ENCODE measurements around the gene HOMER2.

The HOMER2 gene

DNA sequence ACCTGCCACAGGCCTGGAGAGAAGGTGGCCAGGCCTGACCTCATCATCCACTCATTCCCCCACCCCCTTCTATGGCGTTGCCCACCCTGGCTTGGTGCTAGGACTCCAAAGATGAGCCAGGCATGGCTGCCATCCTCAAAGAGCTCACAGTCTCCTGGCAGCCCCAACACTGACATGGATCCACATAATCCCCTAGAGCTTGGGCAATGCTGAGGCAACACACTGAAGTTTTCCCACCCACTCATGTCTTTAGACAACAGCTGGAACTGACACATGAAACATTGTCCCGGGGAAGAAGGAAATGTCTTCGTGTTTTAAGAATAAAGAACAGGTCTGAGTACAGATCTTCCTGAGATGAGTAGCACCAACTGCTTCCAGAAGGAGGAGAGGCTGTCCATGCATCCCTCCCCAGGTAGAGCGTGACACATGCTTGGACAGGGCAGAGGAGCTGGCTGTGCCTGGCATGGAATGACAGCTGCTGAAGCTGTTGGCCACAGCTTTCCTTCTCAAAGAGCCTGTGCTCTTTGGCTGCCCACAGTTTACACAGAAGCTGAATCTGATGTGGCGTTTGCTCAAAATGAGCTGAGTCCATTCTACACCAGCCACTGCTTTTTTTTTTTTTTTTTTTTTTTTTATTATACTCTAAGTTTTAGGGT lies 70.1 kb downstream of the HOMER2 start:
- Histone ChIP-seq H3K36me3 (ENCODE audit: low read depth) (no peaks in the 10 kb centered on the region), H3K27me3 (ENCODE audit: insufficient read depth, poor library complexity, severe bottlenecking) (no peaks in the 10 kb centered on the region), H3K9me3 (ENCODE audit: severe bottlenecking) (no peaks in the 10 kb centered on the region), H3K4me1 (ENCODE audit: insufficient read depth, poor library complexity, severe bottlenecking) (no peaks in the 10 kb centered on the region), H3K27ac (ENCODE audit: poor library complexity, severe bottlenecking) (no peak overlapping the region), H3K4me3 (ENCODE audit: severe bottlenecking) (no peak overlapping the region)
- TF ChIP-seq, protein P1, sequence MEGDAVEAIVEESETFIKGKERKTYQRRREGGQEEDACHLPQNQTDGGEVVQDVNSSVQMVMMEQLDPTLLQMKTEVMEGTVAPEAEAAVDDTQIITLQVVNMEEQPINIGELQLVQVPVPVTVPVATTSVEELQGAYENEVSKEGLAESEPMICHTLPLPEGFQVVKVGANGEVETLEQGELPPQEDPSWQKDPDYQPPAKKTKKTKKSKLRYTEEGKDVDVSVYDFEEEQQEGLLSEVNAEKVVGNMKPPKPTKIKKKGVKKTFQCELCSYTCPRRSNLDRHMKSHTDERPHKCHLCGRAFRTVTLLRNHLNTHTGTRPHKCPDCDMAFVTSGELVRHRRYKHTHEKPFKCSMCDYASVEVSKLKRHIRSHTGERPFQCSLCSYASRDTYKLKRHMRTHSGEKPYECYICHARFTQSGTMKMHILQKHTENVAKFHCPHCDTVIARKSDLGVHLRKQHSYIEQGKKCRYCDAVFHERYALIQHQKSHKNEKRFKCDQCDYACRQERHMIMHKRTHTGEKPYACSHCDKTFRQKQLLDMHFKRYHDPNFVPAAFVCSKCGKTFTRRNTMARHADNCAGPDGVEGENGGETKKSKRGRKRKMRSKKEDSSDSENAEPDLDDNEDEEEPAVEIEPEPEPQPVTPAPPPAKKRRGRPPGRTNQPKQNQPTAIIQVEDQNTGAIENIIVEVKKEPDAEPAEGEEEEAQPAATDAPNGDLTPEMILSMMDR (IDR thresholded peaks at IDR 0.05; ENCODE audit: poor library complexity, severe bottlenecking): no peak
- ATAC-seq (ENCODE audit: low read depth) (no peak), DNase-seq (ENCODE audit: low spot score) (no peak)

DNA sequence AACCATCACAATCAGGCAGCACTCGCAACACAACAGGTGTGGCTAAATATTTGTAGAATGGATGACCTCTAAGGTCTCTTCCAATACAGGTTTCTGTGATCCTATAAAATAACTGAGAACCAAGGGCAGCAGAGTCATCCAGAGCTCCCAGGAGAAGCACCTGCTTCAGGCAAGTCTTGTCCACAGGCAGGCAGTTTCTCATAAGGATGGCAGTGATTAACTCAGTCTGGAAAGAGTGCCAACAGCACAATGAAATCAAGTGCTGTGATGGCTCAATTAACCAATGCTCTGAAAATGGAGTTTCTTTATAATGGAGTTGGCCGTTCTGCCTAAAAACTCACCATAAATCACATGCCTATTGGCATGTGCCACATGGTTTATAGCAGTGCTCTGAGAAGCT lies 70.8 kb downstream of the HOMER2 start:
- no peak for ATAC-seq (ENCODE audit: low read depth)
- TF ChIP-seq, protein P1 (IDR thresholded peaks at IDR 0.05; ENCODE audit: poor library complexity, severe bottlenecking): no peak

DNA sequence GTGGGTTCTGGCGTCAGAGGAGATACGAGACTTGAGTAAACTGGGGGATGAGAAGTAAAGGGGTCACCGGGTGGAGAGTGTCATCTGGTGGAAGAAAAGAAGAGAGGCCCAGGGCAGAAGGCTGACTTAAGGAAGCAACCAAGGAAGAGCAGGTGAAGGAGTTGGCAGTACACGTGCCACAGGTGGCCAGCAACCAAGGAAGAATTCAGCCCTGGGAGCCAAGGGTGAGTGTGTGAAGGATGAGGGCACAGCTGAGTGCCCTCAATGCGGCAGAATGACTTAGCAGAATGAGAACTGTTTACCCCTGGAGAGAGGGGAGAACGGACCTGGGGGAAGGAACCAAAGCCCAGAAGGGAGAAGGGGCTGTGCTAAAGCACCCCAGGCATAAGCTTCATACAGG lies 71.8 kb downstream of the HOMER2 start:
- H3K27me3 ChIP-seq (ENCODE audit: insufficient read depth, poor library complexity, severe bottlenecking): no peaks in the 10 kb centered on the region
- ATAC-seq (ENCODE audit: low read depth) (peak; percentile 40; the same call in 1 of the 3 replicates), DNase-seq (ENCODE audit: low spot score) (no peak)
- no peak overlapping the region for H3K4me3 ChIP-seq (ENCODE audit: severe bottlenecking)
- TF ChIP-seq, protein P1 (IDR thresholded peaks at IDR 0.05; ENCODE audit: poor library complexity, severe bottlenecking): no peak
- H3K27ac ChIP-seq (ENCODE audit: poor library complexity, severe bottlenecking): no peak overlapping the region
- H3K36me3 ChIP-seq (ENCODE audit: low read depth): no peaks in the 10 kb centered on the region
- no peaks in the 10 kb centered on the region for H3K9me3 ChIP-seq (ENCODE audit: severe bottlenecking)
- H3K4me1 ChIP-seq (ENCODE audit: insufficient read depth, poor library complexity, severe bottlenecking): no peaks in the 10 kb centered on the region

More for the DNA sequence above, 70.8 kb downstream of the HOMER2 start:
- no peak for DNase-seq (ENCODE audit: low spot score)
- Histone ChIP-seq H3K4me1 (ENCODE audit: insufficient read depth, poor library complexity, severe bottlenecking) (no peaks in the 10 kb centered on the region), H3K27me3 (ENCODE audit: insufficient read depth, poor library complexity, severe bottlenecking) (no peaks in the 10 kb centered on the region), H3K9me3 (ENCODE audit: severe bottlenecking) (no peaks in the 10 kb centered on the region), H3K4me3 (ENCODE audit: severe bottlenecking) (no peak overlapping the region), H3K27ac (ENCODE audit: poor library complexity, severe bottlenecking) (no peak overlapping the region), H3K36me3 (ENCODE audit: low read depth) (no peaks in the 10 kb centered on the region)

DNA sequence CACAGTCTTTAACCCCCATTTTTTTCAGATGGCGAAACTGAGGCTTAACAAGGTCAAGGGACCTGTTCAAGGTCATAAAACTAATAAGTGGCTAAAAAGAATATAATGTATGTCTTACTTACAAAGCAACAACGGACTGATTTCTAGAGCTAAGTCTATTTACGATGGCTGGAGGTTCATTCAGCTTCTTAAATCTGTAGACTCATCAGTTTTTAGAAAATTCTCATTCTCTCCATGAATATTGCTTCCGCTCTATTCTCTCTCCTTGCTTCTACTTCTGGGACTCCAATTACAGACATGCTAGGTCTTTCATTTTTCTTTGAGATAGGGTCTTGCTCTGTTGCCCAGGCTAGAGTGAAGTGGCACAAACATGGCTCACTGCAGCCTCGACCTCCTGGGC lies 74.2 kb downstream of the HOMER2 start:
- Histone ChIP-seq H3K4me1 (ENCODE audit: insufficient read depth, poor library complexity, severe bottlenecking) (no peaks in the 10 kb centered on the region), H3K27me3 (ENCODE audit: insufficient read depth, poor library complexity, severe bottlenecking) (no peaks in the 10 kb centered on the region), H3K27ac (ENCODE audit: poor library complexity, severe bottlenecking) (no peak overlapping the region), H3K36me3 (ENCODE audit: low read depth) (no peaks in the 10 kb centered on the region), H3K4me3 (ENCODE audit: severe bottlenecking) (no peak overlapping the region), H3K9me3 (ENCODE audit: severe bottlenecking) (no peaks in the 10 kb centered on the region)
- TF ChIP-seq, protein P1 (IDR thresholded peaks at IDR 0.05; ENCODE audit: poor library complexity, severe bottlenecking): no peak
- ATAC-seq (ENCODE audit: low read depth) (no peak), DNase-seq (ENCODE audit: low spot score) (no peak)

DNA sequence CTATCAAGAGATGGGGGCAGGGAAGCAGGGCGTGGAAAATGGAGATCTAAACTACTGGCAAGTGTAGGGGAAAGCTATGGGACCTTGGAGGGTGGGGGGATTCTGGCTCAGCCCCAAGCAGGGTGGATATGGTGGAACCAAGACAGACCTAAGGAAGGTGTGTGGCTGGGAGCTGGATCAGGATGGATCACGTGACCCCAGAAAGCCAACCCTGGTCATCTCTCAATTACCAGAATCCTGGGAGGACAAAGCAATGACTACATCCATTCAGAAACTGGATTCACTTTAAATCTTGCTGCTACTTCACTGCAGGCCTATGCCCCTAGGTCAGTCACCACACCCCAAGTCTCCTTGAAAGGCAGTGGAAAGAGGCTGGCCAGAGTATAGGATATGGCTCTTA lies 74.7 kb downstream of the HOMER2 start:
- ATAC-seq (ENCODE audit: low read depth) (no peak), DNase-seq (ENCODE audit: low spot score) (no peak)
- TF ChIP-seq, protein P1 (IDR thresholded peaks at IDR 0.05; ENCODE audit: poor library complexity, severe bottlenecking): no peak

More for the DNA sequence above, 74.7 kb downstream of the HOMER2 start:
- Histone ChIP-seq H3K4me3 (ENCODE audit: severe bottlenecking) (no peak overlapping the region), H3K36me3 (ENCODE audit: low read depth) (no peaks in the 10 kb centered on the region), H3K27ac (ENCODE audit: poor library complexity, severe bottlenecking) (no peak overlapping the region), H3K27me3 (ENCODE audit: insufficient read depth, poor library complexity, severe bottlenecking) (no peaks in the 10 kb centered on the region), H3K4me1 (ENCODE audit: insufficient read depth, poor library complexity, severe bottlenecking) (no peaks in the 10 kb centered on the region), H3K9me3 (ENCODE audit: severe bottlenecking) (no peaks in the 10 kb centered on the region)

Measured in RWPE2 (cell line).